ENCODE measurements around the gene LAPTM5. TPM values are rescaled to one million over a fixed set of nuclear protein-coding genes. Genes with fewer than 3 reads are reported as not detected.

LAPTM5 gene
- total and polyA plus RNA-seq, 2 of the 13 experiments (the other 11 are each of a cell fraction or from before 2014, with no cell fraction given): 0.41 to 0.86 TPM

- TF ChIP-seq, protein P1, sequence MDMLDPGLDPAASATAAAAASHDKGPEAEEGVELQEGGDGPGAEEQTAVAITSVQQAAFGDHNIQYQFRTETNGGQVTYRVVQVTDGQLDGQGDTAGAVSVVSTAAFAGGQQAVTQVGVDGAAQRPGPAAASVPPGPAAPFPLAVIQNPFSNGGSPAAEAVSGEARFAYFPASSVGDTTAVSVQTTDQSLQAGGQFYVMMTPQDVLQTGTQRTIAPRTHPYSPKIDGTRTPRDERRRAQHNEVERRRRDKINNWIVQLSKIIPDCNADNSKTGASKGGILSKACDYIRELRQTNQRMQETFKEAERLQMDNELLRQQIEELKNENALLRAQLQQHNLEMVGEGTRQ (IDR thresholded peaks at IDR 0.05; ENCODE audit: low read depth, low read length): no peak
- TF ChIP-seq, protein P1 (CRISPR knock-in tag; IDR thresholded peaks at IDR 0.05; ENCODE audit: borderline replicate concordance): no peak
- no peak for TF ChIP-seq HMGA1 (CRISPR knock-in tag; conservative IDR thresholded peaks at IDR 0.05)
- peak; percentile 85 for TF ChIP-seq CBX5 (CRISPR knock-in tag; IDR thresholded peaks at IDR 0.05; ENCODE audit: borderline replicate concordance)
- no peak for TF ChIP-seq SYNCRIP (IDR thresholded peaks at IDR 0.05; ENCODE audit: insufficient read depth, low read depth, low read length)
- 0 out of 2 replicates have a peak, but pooled peaks have one; percentile 38 for TF ChIP-seq ZC3H13 (CRISPR knock-in tag; IDR thresholded peaks at IDR 0.05)
- TF ChIP-seq ISX (CRISPR knock-in tag; conservative IDR thresholded peaks at IDR 0.05): peak; percentile 70; the same call in 1 of the 2 replicates
- TF ChIP-seq AGO2 (optimal IDR thresholded peaks at IDR 0.05; ENCODE audit: low read depth, low read length): peak; percentile 46
- no peak for TF ChIP-seq GTF3A (CRISPR knock-in tag; conservative IDR thresholded peaks at IDR 0.05)
- no peak for TF ChIP-seq DPF2 (CRISPR knock-in tag; IDR thresholded peaks at IDR 0.05; ENCODE audit: borderline replicate concordance, low read depth)
- TF ChIP-seq ZNF337 (CRISPR knock-in tag; IDR thresholded peaks at IDR 0.05; ENCODE audit: borderline replicate concordance, low read depth): no peak
- TF ChIP-seq DNMT1 (CRISPR knock-in tag; IDR thresholded peaks at IDR 0.05): no peak
- TF ChIP-seq ZNF292 (CRISPR knock-in tag; IDR thresholded peaks at IDR 0.05; ENCODE audit: borderline replicate concordance, low read depth): 0 out of 2 replicates have a peak, but pooled peaks have one; percentile 27
- TF ChIP-seq HOXA5 (CRISPR knock-in tag; IDR thresholded peaks at IDR 0.05): peak; percentile 67
- 0 out of 2 replicates have a peak, but pooled peaks have one; percentile 28 for TF ChIP-seq ZSCAN31 (CRISPR knock-in tag; IDR thresholded peaks at IDR 0.05; ENCODE audit: low read depth)
- TF ChIP-seq ZNF296 (CRISPR knock-in tag; conservative IDR thresholded peaks at IDR 0.05): 0 out of 2 replicates have a peak, but pooled peaks have one; percentile 83
- peak; percentile 65; the same call in 1 of the 2 replicates for TF ChIP-seq SAFB2 (CRISPR knock-in tag; IDR thresholded peaks at IDR 0.05; ENCODE audit: borderline replicate concordance, low read depth)
- TF ChIP-seq ZNF644 (CRISPR knock-in tag; IDR thresholded peaks at IDR 0.05; ENCODE audit: low read depth): no peak
- peak; percentile 64; the same call in 1 of the 2 replicates for TF ChIP-seq ARNT2 (CRISPR knock-in tag; IDR thresholded peaks at IDR 0.05; ENCODE audit: low read depth)
- TF ChIP-seq SPEN (CRISPR knock-in tag; IDR thresholded peaks at IDR 0.05; ENCODE audit: low read depth): peak; percentile 63
- TF ChIP-seq ZNF782 (CRISPR knock-in tag; IDR thresholded peaks at IDR 0.05; ENCODE audit: borderline replicate concordance): peak; percentile 95
- TF ChIP-seq HNF4G (IDR thresholded peaks at IDR 0.05; ENCODE audit: borderline replicate concordance, low read depth, low read length): 0 out of 2 replicates have a peak, but pooled peaks have one; percentile 4
- TF ChIP-seq HNF4G (CRISPR knock-in tag; IDR thresholded peaks at IDR 0.05; ENCODE audit: borderline replicate concordance, low read depth): no peak
- TF ChIP-seq TCF12 (IDR thresholded peaks at IDR 0.05): no peak
- no peak; the same call in 1 of the 2 replicates for TF ChIP-seq TCF12 (CRISPR knock-in tag; IDR thresholded peaks at IDR 0.05)
- TF ChIP-seq ZNF629 (CRISPR knock-in tag; conservative IDR thresholded peaks at IDR 0.05): 0 out of 2 replicates have a peak, but pooled peaks have one; percentile 26
- TF ChIP-seq ZSCAN25 (CRISPR knock-in tag; IDR thresholded peaks at IDR 0.05): peak; percentile 79
- TF ChIP-seq DR1 (CRISPR knock-in tag; IDR thresholded peaks at IDR 0.05): 0 out of 2 replicates have a peak, but pooled peaks have one; percentile 35
- TF ChIP-seq GZF1 (CRISPR knock-in tag; IDR thresholded peaks at IDR 0.05): no peak
- TF ChIP-seq ZNF616 (CRISPR knock-in tag; IDR thresholded peaks at IDR 0.05; ENCODE audit: low read depth): peak; percentile 87
- no peak for TF ChIP-seq SP2 (CRISPR knock-in tag; IDR thresholded peaks at IDR 0.05)
These were observed 38.8 kb downstream of the LAPTM5 start (continued) for GRCh38 chr1:30718636-30719405.

All from HepG2 (cell line).